ENCODE measurements around the gene PIGL.

PIGL gene

DNA sequence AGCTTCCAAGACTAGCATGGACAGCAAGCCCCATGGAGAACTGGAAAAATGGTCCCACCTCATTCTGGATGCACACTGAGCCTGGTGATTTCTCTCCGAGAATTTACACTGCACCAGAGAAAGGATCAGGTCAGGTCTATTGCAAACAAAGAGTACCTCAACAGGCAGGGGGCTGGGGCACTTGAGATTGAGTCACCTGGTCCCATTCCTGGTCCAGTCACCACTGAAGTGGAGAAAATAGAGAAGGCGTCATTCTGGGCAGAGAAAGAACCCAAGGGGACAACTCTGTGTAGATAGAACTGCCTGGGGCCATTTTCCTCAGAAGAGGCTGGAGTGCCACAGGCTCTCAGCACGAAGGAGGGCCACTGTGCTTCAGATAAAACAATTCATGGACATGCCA lies 97.8 kb downstream of the PIGL start:
- no peak overlapping the region for H3K4me3 ChIP-seq (ENCODE audit: low read depth, low read length)
- TF ChIP-seq CTCF (IDR thresholded peaks at IDR 0.05; ENCODE audit: low read depth, low read length), result no peak

- TF ChIP-seq CTCF (IDR thresholded peaks at IDR 0.05; ENCODE audit: low read depth, low read length), result no peak
- no peak overlapping the region for H3K4me3 ChIP-seq (ENCODE audit: low read depth, low read length)
These were observed 103.0 kb downstream of the PIGL start for GRCh38 chr17:16319969-16320368.

- TF ChIP-seq CTCF (IDR thresholded peaks at IDR 0.05; ENCODE audit: low read depth, low read length), result no peak
These were observed 105.6 kb downstream of the PIGL start for GRCh38 chr17:16322636-16323035.

DNA sequence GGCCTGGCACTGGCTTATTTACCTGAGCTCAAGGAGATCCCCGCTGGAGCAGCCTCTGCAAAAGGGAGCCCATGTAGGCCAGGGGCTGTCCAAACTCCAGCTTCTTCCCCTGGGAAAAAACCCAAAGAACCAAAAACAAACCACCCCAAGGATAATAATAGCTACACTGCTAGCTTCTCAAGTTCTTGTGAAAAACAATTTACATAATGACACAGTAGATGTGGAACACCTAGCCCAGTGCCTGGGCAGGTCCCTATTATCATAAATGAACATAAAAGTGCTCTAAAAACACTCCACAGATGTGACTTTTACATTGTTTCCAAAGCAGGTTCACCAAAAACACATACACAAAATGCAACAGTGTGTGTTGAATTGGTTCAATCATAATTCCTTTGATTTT lies 109.0 kb downstream of the PIGL start:
- no peak for TF ChIP-seq CTCF (IDR thresholded peaks at IDR 0.05; ENCODE audit: low read depth, low read length)

More at GRCh38 chr17:16322636-16323035, 105.6 kb downstream of the PIGL start:
- H3K4me3 ChIP-seq (ENCODE audit: low read depth, low read length), result no peak overlapping the region

DNA sequence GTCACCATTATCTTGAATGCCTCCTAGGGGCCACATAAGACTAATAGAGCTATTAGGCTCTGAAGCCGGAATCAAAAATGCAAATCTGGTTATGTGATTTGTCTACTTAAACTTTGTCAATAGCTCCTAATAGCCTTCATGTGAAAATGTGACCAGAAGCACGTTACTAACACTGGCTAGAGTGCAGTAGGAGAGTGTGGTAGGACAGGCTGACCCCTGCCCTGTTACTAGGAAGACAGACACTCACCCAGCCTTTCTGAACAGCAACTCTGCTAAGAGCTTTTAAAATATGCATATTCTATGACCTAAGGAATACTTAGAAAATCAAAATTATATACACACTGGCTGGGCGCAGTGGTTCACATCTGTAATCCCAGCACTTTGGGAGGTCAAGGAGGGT lies 110.0 kb downstream of the PIGL start:
- no peak for TF ChIP-seq CTCF (IDR thresholded peaks at IDR 0.05; ENCODE audit: low read depth, low read length)

More for the DNA sequence above, 109.0 kb downstream of the PIGL start:
- H3K4me3 ChIP-seq (ENCODE audit: low read depth, low read length), result no peak overlapping the region

DNA sequence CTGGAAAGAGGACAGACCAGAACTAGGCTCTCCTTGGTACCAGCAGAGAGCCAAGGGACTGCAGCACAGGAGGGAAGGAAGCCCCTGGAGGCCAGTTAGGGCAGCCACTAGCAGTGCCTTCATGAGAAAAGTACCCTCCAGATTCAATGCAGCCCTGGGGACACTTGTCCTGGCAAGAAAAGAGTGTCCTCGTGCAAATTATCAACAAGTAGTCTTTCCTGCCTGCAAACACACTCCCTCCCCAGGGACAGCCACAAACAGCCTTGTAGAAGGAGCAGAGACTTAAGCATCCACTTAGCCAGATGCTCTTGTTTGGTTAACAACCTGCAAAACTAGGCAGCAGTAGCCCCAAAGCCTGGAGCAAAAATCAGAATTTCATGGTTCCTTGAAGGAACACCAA lies 112.0 kb downstream of the PIGL start:
- peak; percentile 36 for TF ChIP-seq CTCF (IDR thresholded peaks at IDR 0.05; ENCODE audit: low read depth, low read length)

More for the DNA sequence above, 110.0 kb downstream of the PIGL start:
- H3K4me3 ChIP-seq (ENCODE audit: low read depth, low read length), result no peak overlapping the region

DNA sequence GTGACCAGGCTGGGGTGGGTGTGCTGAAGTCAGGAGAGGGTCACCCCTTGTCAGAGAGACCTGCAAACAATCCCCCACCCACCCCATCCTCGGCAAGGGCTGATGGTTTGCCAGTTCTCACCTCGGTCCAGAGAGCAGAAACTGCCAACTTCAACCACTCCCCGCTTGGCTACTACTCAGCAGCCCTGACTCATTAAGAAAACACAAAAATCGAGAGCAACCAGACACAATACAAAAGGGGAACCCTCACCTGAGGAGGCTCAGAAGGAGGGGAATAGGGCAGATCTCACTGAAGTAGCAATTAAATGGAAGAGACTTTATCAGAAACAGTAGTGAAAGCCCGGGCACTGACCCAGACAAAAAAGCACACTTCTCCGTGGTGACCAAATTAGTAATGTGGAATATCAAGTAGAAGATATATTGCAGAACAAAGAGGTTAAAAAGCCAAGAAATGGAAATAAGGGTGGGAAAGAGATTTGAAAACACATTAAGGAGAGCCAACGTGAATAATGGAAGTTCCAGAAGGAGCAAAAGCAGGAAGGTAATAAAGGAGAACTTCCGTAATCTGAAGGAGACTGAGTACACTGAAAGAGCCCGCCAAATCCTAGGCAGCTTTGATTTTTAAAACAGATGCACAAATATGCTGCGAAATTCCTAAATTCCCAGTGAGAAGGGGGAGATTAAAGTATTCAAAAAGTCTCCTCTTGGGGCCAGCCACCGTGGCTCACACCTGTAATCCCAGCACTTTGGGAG lies 112.7 kb downstream of the PIGL start:
- no peak overlapping the region for H3K4me3 ChIP-seq (ENCODE audit: low read depth, low read length)

More for the DNA sequence above, 112.0 kb downstream of the PIGL start:
- H3K4me3 ChIP-seq (ENCODE audit: low read depth, low read length), result no peak overlapping the region

More for the DNA sequence above, 112.7 kb downstream of the PIGL start:
- no peak for TF ChIP-seq CTCF (IDR thresholded peaks at IDR 0.05; ENCODE audit: low read depth, low read length)

All from WI38 (cell line).